ENCODE data around the gene BTN3A1.

DNA sequence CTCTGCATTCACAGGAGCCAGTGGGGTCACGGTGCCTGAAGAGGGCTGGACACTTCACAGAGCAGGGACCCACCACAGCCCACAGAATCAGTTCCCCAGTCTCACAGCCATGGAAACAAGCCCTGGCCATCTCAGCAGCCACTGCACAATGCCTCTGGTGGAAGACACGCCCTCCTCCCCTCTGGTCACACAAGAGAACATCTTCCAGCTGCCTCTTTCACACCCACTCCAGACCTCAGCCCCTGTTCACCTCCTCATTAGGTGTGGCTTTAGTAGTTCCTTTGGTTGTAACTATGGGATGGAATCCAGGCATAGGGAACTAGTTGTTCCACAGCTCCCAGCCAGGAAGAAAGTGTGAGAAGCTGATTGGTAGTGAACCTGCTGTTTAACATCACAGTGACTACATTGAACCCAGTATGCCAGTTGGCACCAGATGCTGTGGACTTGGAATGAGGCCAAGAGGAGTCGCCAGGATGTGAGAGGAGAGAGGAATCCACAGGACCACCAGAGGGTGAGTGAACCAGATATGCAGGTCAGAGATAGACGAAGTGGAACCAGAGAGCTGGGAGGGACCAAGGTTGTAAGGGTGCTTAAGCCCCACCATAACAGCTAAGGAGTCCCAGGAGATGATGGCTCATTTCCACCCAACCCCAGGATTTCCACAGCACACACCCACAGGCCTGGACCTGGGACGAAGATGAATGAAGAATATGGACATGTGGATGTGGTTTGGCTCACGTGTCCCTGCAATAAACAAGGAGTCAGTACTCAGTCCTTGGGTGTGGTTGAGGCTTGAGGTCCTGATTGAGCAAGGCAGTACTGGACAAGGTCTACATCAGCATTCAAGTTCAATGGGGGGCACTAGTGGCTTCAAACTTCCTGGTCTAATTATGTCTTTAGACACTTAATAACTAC is 29.4 kb downstream of the BTN3A1 start:
- no peak for TF ChIP-seq POLR2A (IDR thresholded peaks at IDR 0.05)
- TF ChIP-seq, protein P1, sequence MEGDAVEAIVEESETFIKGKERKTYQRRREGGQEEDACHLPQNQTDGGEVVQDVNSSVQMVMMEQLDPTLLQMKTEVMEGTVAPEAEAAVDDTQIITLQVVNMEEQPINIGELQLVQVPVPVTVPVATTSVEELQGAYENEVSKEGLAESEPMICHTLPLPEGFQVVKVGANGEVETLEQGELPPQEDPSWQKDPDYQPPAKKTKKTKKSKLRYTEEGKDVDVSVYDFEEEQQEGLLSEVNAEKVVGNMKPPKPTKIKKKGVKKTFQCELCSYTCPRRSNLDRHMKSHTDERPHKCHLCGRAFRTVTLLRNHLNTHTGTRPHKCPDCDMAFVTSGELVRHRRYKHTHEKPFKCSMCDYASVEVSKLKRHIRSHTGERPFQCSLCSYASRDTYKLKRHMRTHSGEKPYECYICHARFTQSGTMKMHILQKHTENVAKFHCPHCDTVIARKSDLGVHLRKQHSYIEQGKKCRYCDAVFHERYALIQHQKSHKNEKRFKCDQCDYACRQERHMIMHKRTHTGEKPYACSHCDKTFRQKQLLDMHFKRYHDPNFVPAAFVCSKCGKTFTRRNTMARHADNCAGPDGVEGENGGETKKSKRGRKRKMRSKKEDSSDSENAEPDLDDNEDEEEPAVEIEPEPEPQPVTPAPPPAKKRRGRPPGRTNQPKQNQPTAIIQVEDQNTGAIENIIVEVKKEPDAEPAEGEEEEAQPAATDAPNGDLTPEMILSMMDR (IDR thresholded peaks at IDR 0.05): no peak
